Uterus (tissue), 4 donors: ENCODE measurements around the gene USP10. TPM values are rescaled to one million over a fixed set of nuclear protein-coding genes. Genes with fewer than 3 reads are reported as not detected.

Experiments used
- DNase-seq, 2 donors: peaks; one replicate each; pipeline ENCODE4 v3.0.0-alpha.2; 2019 to 2020
- H3K27ac ChIP-seq, 2 donors: fragments of 200-600 bp; sonication (generic); 1 replicate in 1 of 2; 2 replicates in 1 of 2; pipeline ENCODE4 v1.5.1; 2016 to 2018
- H3K27me3 ChIP-seq, 2 donors: fragments of 200-600 bp; sonication (generic); one replicate each; pipeline ENCODE4 v1.5.1; 2018 to 2019; ENCODE audit warnings: control low read depth in 1 of 2
- H3K36me3 ChIP-seq, 2 donors: fragments of 200-600 bp; sonication (generic); one replicate each; pipeline ENCODE4 v1.5.1; 2019; ENCODE audit warnings: control low read depth in 1 of 2
- H3K4me1 ChIP-seq, 2 donors: fragments of 200-600 bp; sonication (generic); one replicate each; pipeline ENCODE4 v1.5.1; 2018 to 2019; ENCODE audit warnings: control low read depth in 1 of 2
- H3K4me3 ChIP-seq, 2 donors: fragments of 200-600 bp; sonication (generic); 1 replicate in 1 of 2; 2 replicates in 1 of 2; pipeline ENCODE4 v1.5.1; 2018 to 2019; ENCODE audit warnings: mild to moderate bottlenecking in 1 of 2
- H3K9me3 ChIP-seq, 2 donors: fragments of 200-600 bp; sonication (generic); one replicate each; pipeline ENCODE4 v1.5.1; 2019; ENCODE audit warnings: control low read depth in 1 of 2
- CTCF ChIP-seq, 4 experiments: fragments of 200-600 bp in 2 of 4; fragments of 450-650 bp in 2 of 4; sonication (generic) in 2 of 4; IDR thresholded peaks; one replicate each; pipeline ENCODE4 v1.5.1; 2016 to 2019; ENCODE audit warnings: antibody characterized with exemption in 4 of 4, mild to moderate bottlenecking in 2 of 4, moderate library complexity in 1 of 4
- POLR2A ChIP-seq, 2 donors: fragments of 450-650 bp; IDR thresholded peaks; one replicate each; pipeline ENCODE4 v1.6.1; 2016; ENCODE audit warnings: antibody characterized with exemption in 2 of 2, mild to moderate bottlenecking in 1 of 2, moderate library complexity in 1 of 2
- intact Hi-C: fragments of 100-400 bp; cut with DNase I; formaldehyde crosslinking; loops from one replicate; pipeline ENCODE4 v1.15.1; 2023; ENCODE audit warnings: low total_unique reads
- total RNA-seq, 4 donors: library from RNA; depleted of rRNA in 3 of 4; stranded (reverse); fragments of >200 nt in 3 of 4; gene quantifications; one replicate each; pipeline versions ENCODE4 v1.1.0 to v1.2.4, GENCODE V29; 2014 to 2023
- donor health status: DM: yes; HTN: yes; CAD: no.

USP10 gene
- total RNA-seq, 4 donors from 2014 or later = 12.6 to 83.3 (median 44.2) TPM

- H3K27ac ChIP-seq = no peak overlapping the region
- no peak for DNase-seq
- H3K36me3 ChIP-seq = no peaks in the 10 kb centered on the region
- intact Hi-C loops = loop anchor here (5.0 kb wide), 1 partner anchor 210 kb away; no protein-coding TSS in a partner anchor
- H3K4me3 ChIP-seq = no peak overlapping the region
- no peaks in the 10 kb centered on the region for H3K27me3 ChIP-seq
- TF ChIP-seq POLR2A (IDR thresholded peaks at IDR 0.05) = no peak
- no peak for TF ChIP-seq CTCF (IDR thresholded peaks at IDR 0.05)
- no peaks in the 10 kb centered on the region for H3K4me1 ChIP-seq
- H3K9me3 ChIP-seq = no peaks in the 10 kb centered on the region
Observed at GRCh38 chr16:84756830-84757229, 57.0 kb downstream of the USP10 start.

- intact Hi-C loops = loop anchor here (5.0 kb wide), 1 partner anchor 209 kb away; no protein-coding TSS in a partner anchor
- no peak for DNase-seq
- no peak overlapping the region for H3K27ac ChIP-seq
- H3K36me3 ChIP-seq = no peaks in the 10 kb centered on the region
- no peaks in the 10 kb centered on the region for H3K4me1 ChIP-seq
- TF ChIP-seq POLR2A (IDR thresholded peaks at IDR 0.05) (no peak), CTCF (IDR thresholded peaks at IDR 0.05) (no peak)
- H3K4me3 ChIP-seq = no peak overlapping the region
- no peaks in the 10 kb centered on the region for H3K27me3 ChIP-seq
- no peaks in the 10 kb centered on the region for H3K9me3 ChIP-seq
Observed at GRCh38 chr16:84758627-84759026, 58.8 kb downstream of the USP10 start.

GRCh38 chr16:84759061-84759460 lies 59.3 kb downstream of the USP10 start:
- no peaks in the 10 kb centered on the region for H3K4me1 ChIP-seq
- DNase-seq = no peak
- H3K36me3 ChIP-seq = no peaks in the 10 kb centered on the region
- TF ChIP-seq CTCF (IDR thresholded peaks at IDR 0.05) = no peak
- no peak for TF ChIP-seq POLR2A (IDR thresholded peaks at IDR 0.05)
- H3K4me3 ChIP-seq = no peak overlapping the region
- H3K27me3 ChIP-seq = no peaks in the 10 kb centered on the region
- intact Hi-C loops = loop anchor here (5.0 kb wide), 1 partner anchor 208 kb away; no protein-coding TSS in a partner anchor
- H3K27ac ChIP-seq = no peak overlapping the region
- H3K9me3 ChIP-seq = no peaks in the 10 kb centered on the region

- intact Hi-C loops = loop anchor here (5.0 kb wide), 1 partner anchor 207 kb away; no protein-coding TSS in a partner anchor
- H3K27ac ChIP-seq = no peak overlapping the region
Observed at GRCh38 chr16:84759906-84760305, 60.1 kb downstream of the USP10 start.

More at GRCh38 chr16:84759906-84760305, 60.1 kb downstream of the USP10 start:
- TF ChIP-seq POLR2A (IDR thresholded peaks at IDR 0.05) = no peak
- TF ChIP-seq CTCF (IDR thresholded peaks at IDR 0.05) = no peak
- no peak overlapping the region for H3K4me3 ChIP-seq
- H3K4me1 ChIP-seq = no peaks in the 10 kb centered on the region
- H3K27me3 ChIP-seq = no peaks in the 10 kb centered on the region
- no peaks in the 10 kb centered on the region for H3K9me3 ChIP-seq
- no peaks in the 10 kb centered on the region for H3K36me3 ChIP-seq
- DNase-seq = no peak
